Esophagus muscularis mucosa (tissue), 4 donors: Measurements from ENCODE around the gene APBA3. TPM values are rescaled to one million over a fixed set of nuclear protein-coding genes. Genes with fewer than 3 reads are reported as not detected.
A peak's percentile ranks its signal among the peaks of the same experiment; 100 is the strongest.
"Not testable (repeated sequence)": the region's sequence is repeated elsewhere in the genome, so short reads cannot be mapped to it uniquely, and the experiment has no call there.

Experiments used
- DNase-seq: peaks from one replicate; pipeline ENCODE4 v3.0.0-alpha.2; 2017; ENCODE audit errors: extremely low spot score
- H3K27ac ChIP-seq, 4 donors: fragments of 200-600 bp; sonication (generic); replicated peaks in 1 of 4; 1 replicate in 3 of 4; 2 replicates in 1 of 4; pipeline ENCODE4 v1.5.1; 2016 to 2019; ENCODE audit warnings: mild to moderate bottlenecking in 1 of 4
- H3K27me3 ChIP-seq, 4 donors: fragments of 200-600 bp; sonication (generic); one replicate each; pipeline versions ENCODE4 v1.5.1 to v1.6.0; 2016 to 2019
- H3K36me3 ChIP-seq, 4 donors: fragments of 200-600 bp; sonication (generic); one replicate each; pipeline ENCODE4 v1.5.1; 2016 to 2019
- H3K4me1 ChIP-seq, 4 donors: fragments of 200-600 bp; sonication (generic); one replicate each; pipeline ENCODE4 v1.5.1; 2016 to 2019
- H3K4me3 ChIP-seq, 4 donors: fragments of 200-600 bp; sonication (generic); 1 replicate in 2 of 4; 2 replicates in 2 of 4; pipeline ENCODE4 v1.5.1; 2016 to 2019; ENCODE audit warnings: mild to moderate bottlenecking in 4 of 4, moderate library complexity in 1 of 4
- H3K9me3 ChIP-seq, 4 donors: fragments of 200-600 bp; sonication (generic); 1 replicate in 3 of 4; 2 replicates in 1 of 4; pipeline ENCODE4 v1.5.1; 2016 to 2019
- CTCF ChIP-seq, 3 experiments: fragments of 200-600 bp in 2 of 3; fragments of 450-650 bp in 1 of 3; sonication (generic) in 2 of 3; IDR thresholded peaks; one replicate each; pipeline ENCODE4 v1.5.1; 2017 to 2019; ENCODE audit warnings: antibody characterized with exemption in 3 of 3, mild to moderate bottlenecking in 2 of 3, moderate library complexity in 1 of 3
- EP300 ChIP-seq: sonication (generic); formaldehyde crosslinking; IDR thresholded peaks from one replicate; pipeline ENCODE4 v1.6.1; 2017; ENCODE audit warnings: antibody characterized with exemption
- POLR2A ChIP-seq: fragments of 450-650 bp; IDR thresholded peaks from one replicate; pipeline ENCODE4 v1.6.1; 2017; ENCODE audit warnings: antibody characterized with exemption, moderate library complexity, mild to moderate bottlenecking, low read depth
- POLR2AphosphoS5 ChIP-seq, 2 donors: sonication (generic); formaldehyde crosslinking; IDR thresholded peaks; one replicate each; pipeline ENCODE4 v1.6.1; 2017; ENCODE audit warnings: antibody characterized with exemption in 2 of 2
- WGBS: methylation state at CpG from one replicate; pipeline ENCODE4 v1.1.5; 2018; 5-methylcytosine and 5-hydroxymethylcytosine counted together
- intact Hi-C: fragments of 100-400 bp; cut with DNase I; formaldehyde crosslinking; loops from one replicate; pipeline ENCODE4 v1.15.1; 2023
- total RNA-seq, 4 donors: library from RNA; depleted of rRNA; stranded (reverse); fragments of >200 nt; gene quantifications; one replicate each; pipeline versions ENCODE4 v1.1.0 to v1.2.1, GENCODE V29; 2016

Gene APBA3
- total RNA-seq, 4 donors from 2014 or later = 13.7 to 40.5 (median 24.4) TPM

GRCh38 chr19:3762130-3762473, 610 bp upstream of the APBA3 start:
- TF ChIP-seq POLR2AphosphoS5 (IDR thresholded peaks at IDR 0.05) (no peak), CTCF (IDR thresholded peaks at IDR 0.05) (no peak), EP300 (no peak), POLR2A (no peak)
- intact Hi-C loops = loop anchor here (10.0 kb wide), 1 partner anchor 213 kb away; the partner anchor contains the start of gene DAPK3
- no peaks in the 10 kb centered on the region for H3K9me3 ChIP-seq
- WGBS = 38% methylated on average over 1 of the region's 1 CpG
- peaks cover 21 to 52% (median 49%) of the 10 kb centered on the region in 4 donors for H3K36me3 ChIP-seq
- peak overlapping the region in 3 of 4 donors; percentile 68 to 78 (median 73) for H3K4me3 ChIP-seq
- H3K27ac ChIP-seq = peak overlapping the region; percentile 94 to 99 (median 96)
- DNase-seq = no peak
- no peaks in the 10 kb centered on the region for H3K27me3 ChIP-seq
- peaks cover 30 to 50% (median 48%) of the 10 kb centered on the region in 4 donors for H3K4me1 ChIP-seq

GRCh38 chr19:3760871-3761361, 576 bp downstream of the APBA3 start:
- no peak for TF ChIP-seq POLR2AphosphoS5 (IDR thresholded peaks at IDR 0.05)
- TF ChIP-seq CTCF (IDR thresholded peaks at IDR 0.05) = no peak
- TF ChIP-seq POLR2A = no peak
- no peak for TF ChIP-seq EP300
- Histone ChIP-seq H3K4me3 (peak overlapping the region; percentile 66 to 83 (median 75)), H3K27ac (peak overlapping the region; percentile 94 to 99 (median 96)), H3K27me3 (no peaks in the 10 kb centered on the region), H3K9me3 (no peaks in the 10 kb centered on the region), H3K4me1 (peaks cover 30 to 50% (median 48%) of the 10 kb centered on the region in 4 donors), H3K36me3 (peaks cover 9 to 49% (median 40%) of the 10 kb centered on the region in 4 donors)
- no peak for DNase-seq
- 31% methylated on average over 7 of the region's 7 CpGs for WGBS
- intact Hi-C loops = loop anchor here (10.0 kb wide), 1 partner anchor 214 kb away; the partner anchor contains the start of gene DAPK3

GRCh38 chr19:3759482-3760254, 1.8 kb downstream of the APBA3 start:
- Histone ChIP-seq H3K36me3 (peaks cover 0 to 41% (median 31%) of the 10 kb centered on the region in 4 donors), H3K4me3 (no peak overlapping the region), H3K9me3 (no peaks in the 10 kb centered on the region), H3K27ac (no peak overlapping the region), H3K4me1 (peaks cover 30 to 50% (median 48%) of the 10 kb centered on the region in 4 donors), H3K27me3 (no peaks in the 10 kb centered on the region)
- intact Hi-C loops = loop anchor here (10.0 kb wide), 1 partner anchor 215 kb away; the partner anchor contains the start of gene DAPK3
- 100% methylated on average over 2 of the region's 19 CpGs for WGBS
- no peak for DNase-seq
- TF ChIP-seq POLR2A (no peak), EP300 (no peak), CTCF (IDR thresholded peaks at IDR 0.05) (no peak), POLR2AphosphoS5 (IDR thresholded peaks at IDR 0.05) (no peak)

- H3K4me3 ChIP-seq, H3K27ac ChIP-seq, DNase-seq, H3K27me3 ChIP-seq, H3K9me3 ChIP-seq, intact Hi-C loops: not testable (repeated sequence)
- H3K36me3 ChIP-seq = peaks cover 5 to 53% (median 42%) of the 10 kb centered on the region in 4 donors
- 95% methylated on average over 12 of the region's 13 CpGs for WGBS
- peaks cover 26 to 42% (median 40%) of the 10 kb centered on the region in 4 donors for H3K4me1 ChIP-seq
Observed at GRCh38 chr19:3758297-3758696, 3.2 kb downstream of the APBA3 start.

GRCh38 chr19:3757705-3758104, 3.8 kb downstream of the APBA3 start:
- H3K27ac ChIP-seq, H3K27me3 ChIP-seq, H3K4me3 ChIP-seq, H3K9me3 ChIP-seq, DNase-seq, intact Hi-C loops: not testable (repeated sequence)
- Histone ChIP-seq H3K36me3 (peaks cover 11 to 59% (median 48%) of the 10 kb centered on the region in 4 donors), H3K4me1 (peaks cover 23 to 38% (median 36%) of the 10 kb centered on the region in 4 donors)
- WGBS = 98% methylated on average over 7 of the region's 7 CpGs
